Naive B cell (primary cell): ENCODE measurements around the gene TOMM22. TPM values are rescaled to one million over a fixed set of nuclear protein-coding genes. Genes with fewer than 3 reads are reported as not detected.
A peak's percentile ranks its signal among the peaks of the same experiment; 100 is the strongest.
"Not testable (repeated sequence)": the region's sequence is repeated elsewhere in the genome, so short reads cannot be mapped to it uniquely, and the experiment has no call there.

Experiments used
- ATAC-seq, 2 donors: fragments of 150-1000 bp; cut with Tn5 transposase; 2 replicates each; pipeline ENCODE4 v1.10.0; 2021; ENCODE audit warnings: low read depth in 2 of 2, mild to moderate bottlenecking in 2 of 2, moderate library complexity in 2 of 2
- DNase-seq: peaks from one replicate; pipeline ENCODE4 v3.0.0; 2022
- H3K27ac Mint-ChIP-seq, 6 donors: one replicate each; pipeline ENCODE4 v1.8.0; 2020 to 2022; ENCODE audit warnings: mild to moderate bottlenecking in 6 of 6, mixed read lengths in 6 of 6, moderate library complexity in 5 of 6, inconsistent platforms in 2 of 6
- H3K27me3 Mint-ChIP-seq, 3 donors: one replicate each; pipeline ENCODE4 v1.8.0; 2021 to 2022; ENCODE audit warnings: mixed read lengths in 3 of 3, mild to moderate bottlenecking in 1 of 3
- H3K36me3 Mint-ChIP-seq, 2 donors: one replicate each; pipeline ENCODE4 v1.8.0; 2020 to 2022; ENCODE audit warnings: mixed read lengths in 2 of 2, inconsistent platforms in 1 of 2, mild to moderate bottlenecking in 1 of 2
- H3K4me1 Mint-ChIP-seq, 3 donors: one replicate each; pipeline ENCODE4 v1.8.0; 2020 to 2022; ENCODE audit warnings: mixed read lengths in 3 of 3, inconsistent platforms in 1 of 3, mild to moderate bottlenecking in 1 of 3, moderate library complexity in 1 of 3
- H3K4me3 Mint-ChIP-seq, 8 donors: one replicate each; pipeline ENCODE4 v1.8.0; 2020 to 2022; ENCODE audit warnings: mild to moderate bottlenecking in 8 of 8, mixed read lengths in 8 of 8, moderate library complexity in 8 of 8, inconsistent platforms in 2 of 8
- H3K9me3 Mint-ChIP-seq, 7 donors: one replicate each; pipeline ENCODE4 v1.8.0; 2020 to 2022; ENCODE audit warnings: mixed read lengths in 7 of 7, mild to moderate bottlenecking in 5 of 7, inconsistent platforms in 2 of 7, moderate library complexity in 1 of 7
- polyA plus RNA-seq, 6 donors: library from polyadenylated mRNA; unstranded; fragments of 300-500 nt; fragmentation: Illumina TruSeq; gene quantifications; one replicate each; pipeline ENCODE4 v1.2.3, GENCODE V29; 2021; ENCODE audit warnings: low read depth in 6 of 6

Gene TOMM22
- 10 to 100 TPM; 59.6 to 78.7 (median 71.0) TPM for polyA plus RNA-seq

DNA sequence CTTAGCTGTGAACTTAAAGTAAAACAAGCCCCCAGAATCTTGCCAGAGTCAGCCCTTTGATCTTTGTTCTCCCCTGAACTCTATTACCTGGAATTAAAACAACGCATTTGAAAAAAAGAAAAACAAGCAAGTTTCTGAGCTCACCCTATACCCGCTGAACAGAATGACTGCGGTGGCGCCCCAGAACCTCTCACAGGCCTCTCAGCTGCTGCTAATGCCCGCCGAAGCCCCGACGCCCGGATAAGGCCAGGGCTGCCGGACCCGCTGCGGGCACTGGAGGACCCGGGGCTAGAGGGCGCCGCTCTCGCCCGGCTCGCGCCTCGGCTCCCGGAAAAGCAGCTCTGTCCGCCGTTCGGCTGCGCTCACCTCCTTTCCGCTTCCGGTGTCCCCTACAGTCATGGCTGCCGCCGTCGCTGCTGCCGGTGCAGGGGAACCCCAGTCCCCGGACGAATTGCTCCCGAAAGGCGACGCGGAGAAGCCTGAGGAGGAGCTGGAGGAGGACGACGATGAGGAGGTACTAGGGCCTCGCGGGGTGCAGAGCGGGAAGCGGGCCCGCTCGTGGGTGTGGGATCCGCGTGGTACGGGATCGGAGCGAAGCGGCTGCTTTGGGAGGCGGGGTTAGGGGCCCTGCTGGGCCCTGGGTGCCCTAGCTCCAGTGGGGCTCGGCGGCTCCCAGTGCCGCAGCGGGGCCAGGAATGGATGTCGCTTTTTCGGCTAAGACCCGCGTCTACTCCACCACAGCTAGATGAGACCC lies at the start of gene TOMM22:
TOMM22 (plus strand) TSS at position 376 of the 754 bp plus-strand sequence; CDS start at position 398, 22 bp downstream.
- Mint-ChIP-seq H3K27ac (peak within 1 kb of the TSS; percentile 92 to 100 (median 96)), H3K36me3 (peaks cover 0 to 8% of the 10 kb centered on the region in 2 donors), H3K27me3 (peaks cover 0 to 6% (median 0%) of the 10 kb centered on the region in 3 donors), H3K4me1 (peaks cover 15 to 23% (median 23%) of the 10 kb centered on the region in 3 donors), H3K4me3 (peak within 1 kb of the TSS; percentile 94 to 100 (median 99)), H3K9me3 (no peaks in the 10 kb centered on the region)
- DNase-seq (peak; percentile 87), ATAC-seq (peak; percentile 96 to 97)

DNA sequence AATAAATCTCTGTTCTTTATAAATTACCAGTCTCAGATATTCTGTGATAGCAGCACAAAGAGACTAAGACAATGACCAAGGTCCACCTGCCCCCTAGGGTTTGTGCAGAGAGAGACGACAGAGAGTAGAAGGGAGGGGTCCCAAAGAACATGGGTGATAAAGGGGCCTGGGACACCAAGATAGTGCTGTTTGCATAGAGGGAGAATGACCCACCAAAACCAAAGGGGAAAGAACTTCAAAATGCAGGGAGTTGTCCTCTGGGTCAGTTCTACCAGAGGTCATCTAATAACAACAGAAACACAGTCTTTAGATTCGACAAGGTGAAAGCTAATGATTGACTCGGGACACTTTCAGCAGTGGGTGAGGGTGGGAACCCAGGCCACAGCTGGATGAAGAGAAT lies 49.2 kb upstream of the TOMM22 start:
- Mint-ChIP-seq H3K27me3 (no peaks in the 10 kb centered on the region), H3K4me1 (no peaks in the 10 kb centered on the region), H3K9me3 (no peaks in the 10 kb centered on the region), H3K4me3 (no peak overlapping the region), H3K36me3 (no peaks in the 10 kb centered on the region), H3K27ac (peak overlapping the region in 1 of 6 donors; percentile 18)
- DNase-seq (no peak), ATAC-seq (no peak)

DNA sequence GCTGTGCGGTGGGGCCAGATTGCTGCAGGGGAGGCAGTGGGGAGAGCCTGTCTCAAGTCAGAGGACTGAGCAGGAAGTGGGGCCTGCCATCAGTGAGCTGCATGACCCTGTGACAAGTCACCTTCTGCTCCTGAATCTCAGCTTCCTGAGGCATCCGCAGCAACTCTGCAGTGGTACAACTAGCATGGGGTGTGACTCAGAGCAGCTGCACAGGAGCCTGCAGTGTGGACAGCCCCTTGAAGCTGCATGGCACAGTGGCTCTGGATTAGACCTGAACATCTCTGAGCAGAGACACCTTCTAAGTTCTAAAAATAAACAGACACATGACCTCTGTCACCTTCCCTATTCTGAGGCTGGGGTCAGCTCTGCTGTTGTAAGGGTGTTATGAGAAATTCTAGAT lies 43.5 kb upstream of the TOMM22 start:
- Mint-ChIP-seq H3K36me3 (no peaks in the 10 kb centered on the region), H3K4me3 (no peak overlapping the region), H3K4me1 (no peaks in the 10 kb centered on the region), H3K9me3 (no peaks in the 10 kb centered on the region), H3K27ac (no peak overlapping the region), H3K27me3 (peaks cover 4 to 13% (median 8%) of the 10 kb centered on the region in 3 donors)
- DNase-seq, result no peak
- no peak for ATAC-seq

DNA sequence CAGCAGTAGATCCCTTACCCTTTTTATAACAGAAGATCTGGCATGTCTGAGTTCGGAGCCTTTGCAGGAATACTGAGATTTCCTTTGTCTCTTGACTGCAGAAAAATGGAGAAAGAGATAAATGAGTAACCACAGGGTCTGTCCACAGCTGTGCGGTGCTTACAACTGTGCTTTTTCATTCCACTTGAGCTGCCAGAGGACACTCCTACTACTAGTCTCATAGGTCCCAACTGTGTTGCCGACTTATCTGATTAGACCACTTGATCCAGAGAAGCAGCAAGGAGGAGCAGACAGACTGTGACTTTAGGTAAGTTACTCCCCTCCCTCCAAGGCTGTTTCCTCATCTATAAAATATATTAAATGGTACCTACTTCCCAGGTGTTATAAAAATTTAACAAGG lies 43.0 kb upstream of the TOMM22 start:
- ATAC-seq, result no peak
- Mint-ChIP-seq H3K4me1 (no peaks in the 10 kb centered on the region), H3K9me3 (no peaks in the 10 kb centered on the region), H3K27ac (no peak overlapping the region), H3K36me3 (no peaks in the 10 kb centered on the region), H3K27me3 (peaks cover 4 to 13% (median 8%) of the 10 kb centered on the region in 3 donors), H3K4me3 (no peak overlapping the region)
- no peak for DNase-seq

DNA sequence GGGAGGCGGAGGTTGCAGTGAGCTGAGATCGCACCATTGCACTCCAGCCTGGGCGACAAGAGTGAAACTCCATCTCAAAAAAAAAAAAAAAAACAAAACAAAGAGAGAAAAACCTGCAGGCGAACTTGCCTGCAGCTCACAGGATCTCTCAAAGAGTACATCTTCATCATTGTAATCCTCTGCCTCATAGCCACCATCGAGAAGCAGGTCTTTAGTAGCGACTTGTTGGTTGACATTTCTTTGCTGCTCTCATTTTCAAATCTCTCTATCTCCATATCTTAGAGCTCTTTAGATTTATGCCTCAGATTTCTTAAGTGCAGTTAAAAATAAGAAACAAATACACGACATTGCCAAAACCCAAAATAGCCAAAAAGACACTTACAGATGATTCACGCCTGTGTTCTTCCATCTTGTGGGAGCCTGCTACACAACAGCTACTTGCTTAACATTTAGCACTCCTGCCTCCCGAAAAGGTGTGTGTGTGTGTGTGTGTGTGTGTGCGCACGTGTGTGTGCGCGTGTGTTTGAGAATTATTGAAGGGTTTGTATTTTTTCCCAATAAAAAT lies 40.2 kb upstream of the TOMM22 start:
- Mint-ChIP-seq H3K27ac (no peak overlapping the region), H3K9me3 (peaks cover 0 to 2% (median 0%) of the 10 kb centered on the region in 7 donors), H3K36me3 (no peaks in the 10 kb centered on the region), H3K4me3 (no peak overlapping the region), H3K4me1 (no peaks in the 10 kb centered on the region), H3K27me3 (peaks cover 4 to 13% (median 8%) of the 10 kb centered on the region in 3 donors)
- DNase-seq (no peak), ATAC-seq (no peak)

DNA sequence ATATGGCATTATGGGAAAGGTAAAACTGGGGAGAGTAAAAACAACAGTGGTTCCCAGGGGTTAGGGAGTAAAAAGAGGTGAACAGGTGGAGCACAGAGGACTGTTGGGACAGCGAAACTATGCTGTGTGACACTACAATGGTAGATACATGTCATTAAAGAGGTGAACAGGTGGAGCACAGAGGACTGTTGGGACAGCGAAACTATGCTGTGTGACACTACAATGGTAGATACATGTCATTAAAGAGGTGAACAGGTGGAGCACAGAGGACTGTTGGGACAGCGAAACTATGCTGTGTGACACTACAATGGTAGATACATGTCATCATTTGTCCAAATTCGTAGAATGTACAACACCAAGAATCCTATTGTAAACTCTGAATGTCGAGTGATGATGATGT lies 37.5 kb upstream of the TOMM22 start:
- ATAC-seq, result peak in 1 of 2 donors; percentile 16
- H3K4me1 Mint-ChIP-seq, H3K4me3 Mint-ChIP-seq, H3K36me3 Mint-ChIP-seq, H3K9me3 Mint-ChIP-seq, DNase-seq: not testable (repeated sequence)
- peak overlapping the region in 1 of 6 donors; percentile 69 for H3K27ac Mint-ChIP-seq
- H3K27me3 Mint-ChIP-seq, result peaks cover 4 to 13% (median 8%) of the 10 kb centered on the region in 3 donors

DNA sequence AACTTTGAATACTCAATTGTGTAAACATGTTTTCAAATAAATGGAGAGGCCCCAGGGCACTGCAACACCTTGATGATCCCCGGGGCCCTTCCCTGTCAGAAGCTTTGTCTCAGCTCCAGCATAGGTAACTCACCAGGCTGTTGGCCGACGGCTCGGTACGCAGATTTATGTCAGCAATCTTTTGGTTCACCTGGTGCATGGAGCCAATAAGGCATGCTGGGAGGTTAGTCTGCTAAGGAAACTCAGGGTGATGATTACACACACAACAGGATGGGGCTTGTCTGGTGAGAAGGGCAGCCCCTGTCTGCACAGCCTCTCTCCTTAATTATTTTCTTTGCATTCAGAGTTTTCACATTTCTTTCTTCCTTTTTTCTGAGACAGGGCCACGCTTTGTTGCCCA lies 36.3 kb upstream of the TOMM22 start:
- DNase-seq, result no peak

DNA sequence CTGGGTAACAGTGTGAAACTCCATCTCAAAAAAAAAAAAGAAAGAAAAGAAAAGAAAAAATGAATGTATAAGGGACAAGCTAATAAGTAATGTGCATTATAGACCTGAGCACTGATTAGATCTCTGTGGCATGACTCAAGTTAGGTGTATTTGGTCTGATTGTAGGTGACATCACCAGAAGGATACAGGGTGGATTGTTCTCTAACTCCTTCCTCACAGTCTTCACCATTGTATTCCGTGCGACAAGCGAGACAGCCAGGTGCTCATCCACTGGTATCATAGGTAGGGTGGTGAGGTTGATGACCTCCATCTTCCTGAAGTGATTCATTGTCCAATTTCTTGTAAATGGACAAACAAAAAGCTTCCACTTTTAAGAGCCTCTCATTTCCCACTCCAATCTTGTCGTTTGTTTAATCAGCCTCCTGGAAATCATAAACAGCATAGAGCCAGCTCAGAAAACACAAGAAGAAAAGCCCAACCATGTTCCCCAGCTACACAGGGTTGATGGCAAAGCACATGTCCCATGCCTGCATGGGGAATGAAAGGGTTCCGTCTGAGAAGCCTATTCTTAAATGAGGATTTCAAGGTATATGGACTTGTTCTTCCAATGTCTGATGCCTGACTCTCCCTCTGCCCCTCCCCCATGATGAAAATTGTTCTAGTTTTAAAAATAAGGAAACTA lies 31.8 kb upstream of the TOMM22 start:
- no peak overlapping the region for H3K4me3 Mint-ChIP-seq
- H3K27ac Mint-ChIP-seq, result no peak overlapping the region
- ATAC-seq, result no peak
- H3K27me3 Mint-ChIP-seq, result no peaks in the 10 kb centered on the region
- H3K9me3 Mint-ChIP-seq, result peaks cover 0 to 2% (median 0%) of the 10 kb centered on the region in 7 donors
- no peaks in the 10 kb centered on the region for H3K36me3 Mint-ChIP-seq
- H3K4me1 Mint-ChIP-seq, result no peaks in the 10 kb centered on the region
- no peak for DNase-seq

More for the DNA sequence above, 36.3 kb upstream of the TOMM22 start:
- Mint-ChIP-seq H3K4me1 (no peaks in the 10 kb centered on the region), H3K36me3 (no peaks in the 10 kb centered on the region), H3K4me3 (no peak overlapping the region), H3K9me3 (peaks cover 0 to 2% (median 0%) of the 10 kb centered on the region in 7 donors), H3K27ac (no peak overlapping the region), H3K27me3 (peaks cover 4 to 13% (median 8%) of the 10 kb centered on the region in 3 donors)
- ATAC-seq, result peak in 1 of 2 donors; percentile 23

DNA sequence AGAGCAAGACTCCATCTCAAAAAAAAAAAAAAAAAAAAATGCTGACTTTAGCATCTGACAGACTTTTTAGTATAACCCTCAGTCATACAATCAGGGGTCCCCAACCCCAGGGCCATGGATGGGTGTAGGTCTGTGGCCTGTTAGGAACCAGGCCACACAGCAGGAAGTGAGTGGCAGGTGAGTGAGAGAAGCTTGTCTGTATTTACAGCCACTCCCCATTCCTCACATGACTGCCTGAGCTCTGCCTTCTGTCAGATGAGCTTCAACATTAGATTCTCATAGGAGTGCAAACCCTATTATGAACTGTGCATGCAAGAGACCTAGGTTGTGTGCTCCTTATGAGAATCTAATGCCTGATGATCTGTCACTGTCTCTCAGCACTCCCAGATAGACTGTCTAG lies 28.9 kb upstream of the TOMM22 start:
- DNase-seq (no peak), ATAC-seq (no peak)
- no peaks in the 10 kb centered on the region for H3K36me3 Mint-ChIP-seq
- peaks cover 5 to 15% (median 14%) of the 10 kb centered on the region in 3 donors for H3K4me1 Mint-ChIP-seq
- peak overlapping the region in 1 of 6 donors; percentile 44 for H3K27ac Mint-ChIP-seq
- H3K27me3 Mint-ChIP-seq, result no peaks in the 10 kb centered on the region
- H3K4me3 Mint-ChIP-seq, result peak overlapping the region in 1 of 8 donors; percentile 12
- H3K9me3 Mint-ChIP-seq, result no peaks in the 10 kb centered on the region

DNA sequence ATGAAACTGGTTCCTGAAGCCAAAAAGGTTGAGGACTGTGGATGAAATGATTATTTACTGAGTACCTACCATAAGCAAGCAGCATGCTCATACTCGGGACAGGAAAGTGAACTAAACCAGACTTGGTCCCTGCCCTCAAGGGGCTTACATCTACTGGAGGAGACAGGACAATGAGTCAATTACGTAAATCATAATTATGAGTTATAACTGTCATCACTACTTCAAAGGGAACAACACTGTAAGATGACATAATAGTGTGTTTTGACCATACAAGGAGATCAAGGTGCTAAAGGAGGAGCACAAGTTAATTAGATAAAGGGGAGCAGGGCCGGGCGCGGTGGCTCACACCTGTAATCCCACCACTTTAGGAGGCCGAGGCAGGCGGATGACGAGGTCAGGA lies 28.0 kb upstream of the TOMM22 start:
- Mint-ChIP-seq H3K4me1 (peaks cover 5 to 18% (median 15%) of the 10 kb centered on the region in 3 donors), H3K27ac (peak overlapping the region in 2 of 6 donors; percentile 18 to 30), H3K9me3 (no peaks in the 10 kb centered on the region), H3K27me3 (no peaks in the 10 kb centered on the region), H3K4me3 (peak overlapping the region in 2 of 8 donors; percentile 37 to 59), H3K36me3 (no peaks in the 10 kb centered on the region)
- ATAC-seq (no peak), DNase-seq (no peak)

DNA sequence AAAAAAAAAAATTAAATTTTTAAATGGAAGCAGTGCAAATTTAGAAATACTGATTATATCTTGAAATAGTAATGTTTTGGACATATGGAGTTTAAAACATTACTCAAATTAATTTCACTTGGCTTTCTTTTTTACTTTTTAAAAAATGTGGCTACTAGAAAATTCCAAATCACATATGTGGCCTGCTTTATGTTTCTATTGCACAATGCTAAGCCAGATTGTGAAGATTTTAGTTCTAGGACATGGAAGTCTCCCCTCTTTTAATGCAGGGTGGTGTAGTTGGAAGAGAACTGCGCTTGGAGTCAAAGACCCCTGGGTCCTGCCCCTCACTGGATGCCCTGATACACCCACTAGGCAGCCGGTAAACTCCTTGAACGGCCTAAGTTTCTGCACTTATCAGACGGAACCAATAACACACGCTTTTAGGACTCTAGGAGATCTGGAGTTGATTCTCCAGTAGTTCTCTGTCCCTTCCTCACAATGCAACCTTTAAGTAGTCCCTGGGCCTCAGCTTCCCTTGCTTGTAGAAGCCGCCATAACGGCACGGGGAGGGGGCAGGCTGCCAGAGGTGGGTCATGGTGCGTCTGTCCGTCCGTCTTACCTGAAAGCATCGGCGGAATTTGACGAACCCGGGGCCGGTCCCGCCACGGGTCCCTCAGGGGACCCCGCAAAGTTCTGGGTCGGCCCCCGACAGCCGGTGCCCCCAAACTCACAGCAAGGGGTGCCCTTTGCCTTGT lies 26.1 kb upstream of the TOMM22 start:
- peak overlapping the region; percentile 99 to 100 (median 99) for H3K27ac Mint-ChIP-seq
- peaks cover 5 to 18% (median 15%) of the 10 kb centered on the region in 3 donors for H3K4me1 Mint-ChIP-seq
- H3K9me3 Mint-ChIP-seq, result no peaks in the 10 kb centered on the region
- peak overlapping the region; percentile 95 to 100 (median 98) for H3K4me3 Mint-ChIP-seq
- H3K36me3 Mint-ChIP-seq, result no peaks in the 10 kb centered on the region
- no peaks in the 10 kb centered on the region for H3K27me3 Mint-ChIP-seq
- ATAC-seq (no peak), DNase-seq (no peak)

DNA sequence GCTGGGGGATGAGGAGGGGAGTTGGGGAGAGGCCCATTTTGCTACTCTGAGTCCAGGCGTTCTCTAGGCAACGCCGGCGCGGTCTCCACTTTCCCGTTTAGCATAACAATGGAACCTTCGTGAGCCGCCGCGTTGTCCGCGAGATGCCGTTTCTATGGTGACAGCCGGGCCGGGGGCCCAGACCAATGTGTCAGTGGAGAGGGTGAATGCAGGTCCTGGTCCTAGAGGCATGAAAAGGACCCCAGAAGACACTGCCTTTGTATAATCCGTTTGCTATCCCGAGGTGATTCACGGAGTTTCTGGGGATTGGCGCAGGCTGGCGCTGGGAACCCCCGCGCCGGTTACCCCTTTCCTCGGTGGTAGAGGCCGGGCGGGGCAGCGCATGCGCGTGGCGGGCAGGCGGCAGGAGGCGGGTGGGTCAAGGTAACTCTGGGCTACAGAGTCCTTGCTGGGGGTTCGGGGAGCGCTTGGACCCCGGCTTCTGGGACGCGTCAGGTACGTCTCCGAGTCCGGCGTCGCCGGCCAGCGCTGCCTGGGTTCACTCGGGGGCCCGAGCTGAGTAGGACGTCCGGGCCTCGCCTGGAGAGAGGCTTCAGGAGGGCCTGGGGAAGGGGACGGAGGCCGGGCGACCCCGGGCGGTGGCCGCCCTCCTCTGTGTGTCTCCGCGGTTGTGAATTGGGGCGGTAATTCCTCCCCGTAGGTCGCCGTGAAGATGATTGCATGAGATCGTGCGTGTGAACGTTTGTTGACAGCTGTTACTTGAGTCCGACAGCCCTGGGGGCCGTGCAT lies 25.3 kb upstream of the TOMM22 start, which contains the start of the genes CBY1 and FAM227A:
CBY1 (plus strand) TSS at position 383 of the 789 bp plus-strand sequence. CDS start 11,417 bp downstream, outside the sequence.
FAM227A (minus strand) TSS at position 137 of the 789 bp plus-strand sequence. CDS start 6,224 bp downstream, outside the sequence.
- peak; percentile 82 to 83 for ATAC-seq
- DNase-seq, result peak; percentile 89
- H3K27ac Mint-ChIP-seq, result peak within 1 kb of the TSS; percentile 99 to 100 (median 99)
- no peaks in the 10 kb centered on the region for H3K27me3 Mint-ChIP-seq
- H3K36me3 Mint-ChIP-seq, result no peaks in the 10 kb centered on the region
- H3K4me3 Mint-ChIP-seq, result peak within 1 kb of the TSS; percentile 95 to 100 (median 98)
- H3K4me1 Mint-ChIP-seq, result peaks cover 5 to 18% (median 15%) of the 10 kb centered on the region in 3 donors
- no peaks in the 10 kb centered on the region for H3K9me3 Mint-ChIP-seq
